ENCODE measurements around the gene LHFPL2.

Gene LHFPL2

DNA sequence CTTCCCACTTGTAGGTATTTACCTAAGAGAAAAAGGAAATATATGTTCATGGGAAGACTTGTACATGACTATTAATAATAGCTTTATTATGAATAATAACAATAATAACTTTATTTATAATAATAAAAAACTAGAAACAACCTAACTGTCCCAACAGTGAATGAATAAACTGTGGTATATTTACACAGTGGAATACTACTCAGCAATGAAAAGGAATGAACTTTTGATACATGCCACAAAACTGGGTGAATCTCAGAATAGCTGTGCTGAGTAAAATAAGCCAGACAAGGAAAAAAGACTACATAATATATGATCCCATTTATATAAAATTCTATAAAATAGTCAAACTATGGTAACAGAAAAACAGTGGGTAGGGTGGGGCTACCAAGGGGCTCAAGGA is 199.5 kb downstream of the LHFPL2 start:
- DNase-seq (ENCODE audit: low spot score): no peak

DNA sequence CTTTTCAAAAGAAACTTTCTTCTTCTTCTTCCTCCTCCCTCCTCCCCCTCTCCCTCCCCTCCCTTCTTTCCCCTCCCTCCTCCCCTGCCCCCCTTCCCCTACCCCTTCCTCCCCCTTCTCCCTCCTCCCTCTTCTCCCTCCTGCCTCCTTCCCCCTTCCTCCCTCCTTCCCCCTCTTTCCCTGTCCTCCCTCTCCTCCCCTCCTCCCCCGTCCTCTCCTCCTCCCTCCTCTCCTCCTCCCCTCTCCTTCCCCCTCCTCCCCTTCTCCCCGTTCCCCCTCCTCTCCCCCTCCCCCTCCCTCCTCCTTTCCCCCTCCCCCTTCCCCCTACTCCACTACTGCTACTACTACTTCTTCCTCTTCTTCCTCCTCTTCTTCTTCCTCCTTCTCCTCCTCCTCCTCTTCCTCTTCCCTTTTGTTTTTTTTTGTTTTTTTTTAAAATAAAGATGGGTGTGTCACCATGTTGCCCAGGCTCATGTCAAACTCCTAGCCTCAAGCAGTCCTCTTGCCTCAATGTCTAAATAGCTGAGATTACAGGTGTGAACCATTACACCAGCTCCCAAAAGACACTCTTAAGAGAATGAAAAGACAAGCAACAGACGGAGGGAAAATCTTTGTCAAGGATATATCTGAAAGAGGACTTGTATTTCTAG is 200.7 kb downstream of the LHFPL2 start:
- DNase-seq (ENCODE audit: low spot score): no peak
